B cell (primary cell): ENCODE results near the gene LASP1.

Source experiments
- CTCF ChIP-seq: fragments of 200-600 bp; IDR thresholded peaks from one replicate; pipeline ENCODE4 v1.8.0; 2022; ENCODE audit warnings: antibody characterized with exemption, mild to moderate bottlenecking
- EZH2 ChIP-seq: IDR thresholded peaks from 2 replicates; pipeline ENCODE4 v1.6.1; 2012; ENCODE audit warnings: borderline replicate concordance, low read depth, mild to moderate bottlenecking, moderate library complexity, low read length; ENCODE audit not compliant: insufficient read depth, poor library complexity, severe bottlenecking

GRCh38 chr17:38861399-38861843 is 8.4 kb upstream of the LASP1 start:
- TF ChIP-seq CTCF (no peak), EZH2 (no peak)
